GM19099 (cell line): ENCODE results near the gene TRIM32.
A peak's percentile ranks its signal among the peaks of the same experiment; 100 is the strongest.

Experiments used
- POLR2A ChIP-seq: IDR thresholded peaks from 3 replicates; pipeline ENCODE4 v1.6.1; 2011; ENCODE audit warnings: low read depth; ENCODE audit not compliant: insufficient read length; ENCODE audit errors: extremely low read depth

The TRIM32 gene

GRCh38 chr9:116687074-116687753 is at the start of gene TRIM32:
Gene TRIM32 (plus strand): TSS chr9:116687305. CDS start chr9:116697743, 10,438 bp downstream.
- TF ChIP-seq POLR2A = peak; percentile 73

GRCh38 chr9:116639251-116639741 is 47.8 kb upstream of the TRIM32 start:
- TF ChIP-seq POLR2A = no peak

- TF ChIP-seq POLR2A = no peak
Observed at GRCh38 chr9:116641292-116642059, 45.6 kb upstream of the TRIM32 start.

- no peak for TF ChIP-seq POLR2A
Observed at GRCh38 chr9:116643691-116644090, 43.4 kb upstream of the TRIM32 start.

GRCh38 chr9:116644091-116644688 is 42.9 kb upstream of the TRIM32 start:
- no peak for TF ChIP-seq POLR2A

- TF ChIP-seq POLR2A = no peak
Observed at GRCh38 chr9:116646661-116647514, 40.2 kb upstream of the TRIM32 start.

GRCh38 chr9:116647515-116647809 is 39.6 kb upstream of the TRIM32 start:
- TF ChIP-seq POLR2A = no peak

- no peak for TF ChIP-seq POLR2A
Observed at GRCh38 chr9:116653348-116654058, 33.6 kb upstream of the TRIM32 start.

- no peak for TF ChIP-seq POLR2A
Observed at GRCh38 chr9:116654059-116654355, 33.1 kb upstream of the TRIM32 start.

GRCh38 chr9:116656501-116656971 is 30.6 kb upstream of the TRIM32 start:
- TF ChIP-seq POLR2A = no peak

- no peak for TF ChIP-seq POLR2A
Observed at GRCh38 chr9:116656977-116657376, 30.1 kb upstream of the TRIM32 start.

GRCh38 chr9:116658265-116658664 is 28.8 kb upstream of the TRIM32 start:
- TF ChIP-seq POLR2A = no peak

- TF ChIP-seq POLR2A = no peak
Observed at GRCh38 chr9:116661037-116661954, 25.8 kb upstream of the TRIM32 start.
